HG03558 (cell line): Measurements from ENCODE around the gene C12orf56.
A peak's percentile ranks its signal among the peaks of the same experiment; 100 is the strongest.
"Not testable (repeated sequence)": the region's sequence is repeated elsewhere in the genome, so short reads cannot be mapped to it uniquely, and the experiment has no call there.

Source experiments
- ATAC-seq: cut with Tn5 transposase; IDR thresholded peaks from one replicate; pipeline ENCODE4 v1.9.1; 2021; ENCODE audit warnings: moderate number of reproducible peaks; ENCODE audit not compliant: unreplicated experiment; ENCODE audit errors: extremely low read depth

C12orf56 gene

DNA sequence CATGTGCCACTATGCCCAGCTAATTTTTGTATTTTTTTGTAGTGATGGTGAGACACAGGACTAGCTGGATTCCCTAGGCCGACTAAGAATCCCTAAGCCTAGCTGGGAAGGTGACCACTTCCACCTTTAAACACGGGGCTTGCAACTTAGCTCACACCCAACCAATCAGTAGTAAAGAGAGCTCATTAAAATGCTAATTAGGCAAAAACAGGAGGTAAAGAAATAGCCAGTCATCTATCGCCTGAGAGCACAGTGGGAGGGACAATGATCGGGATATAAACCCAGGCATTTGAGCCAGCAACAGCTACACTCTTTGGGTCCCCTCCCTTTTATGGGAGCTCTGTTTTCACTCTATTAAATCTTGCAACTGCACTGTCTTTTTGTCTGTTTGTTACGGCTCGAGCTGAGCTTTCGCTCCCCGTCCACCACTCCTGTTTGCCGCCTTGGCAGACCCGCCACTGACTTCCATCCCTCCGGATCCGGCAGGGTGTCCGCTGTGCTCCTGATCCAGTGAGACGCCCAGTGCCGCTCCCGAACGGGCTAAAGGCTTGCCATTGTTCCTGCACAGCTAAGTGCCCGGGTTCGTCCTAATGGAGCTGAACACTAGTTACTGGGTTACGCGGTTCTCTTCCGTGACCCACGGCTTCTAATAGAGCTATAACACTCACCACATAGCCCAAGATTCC is 70.9 kb downstream of the C12orf56 start:
- ATAC-seq = not testable (repeated sequence)

DNA sequence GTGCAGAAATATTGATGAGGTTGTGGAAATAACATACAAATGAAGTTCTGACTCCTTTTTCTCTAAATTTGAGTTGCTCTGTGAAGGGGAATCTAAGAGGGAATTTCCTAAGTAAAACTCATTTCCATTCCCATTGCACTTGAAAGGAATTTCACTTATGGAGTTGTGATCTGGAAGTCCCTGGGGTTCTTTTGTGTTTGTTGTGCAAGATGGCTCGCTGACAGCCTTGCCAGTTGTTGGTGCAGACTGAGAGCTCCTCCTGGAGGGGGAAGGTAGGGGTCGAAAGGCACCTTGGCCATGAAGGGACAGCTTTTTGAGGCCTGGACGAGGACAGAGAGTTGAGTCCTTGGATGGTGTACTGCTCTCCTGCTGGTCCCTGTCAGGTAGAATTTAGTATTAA is 72.0 kb downstream of the C12orf56 start:
- ATAC-seq = no peak

DNA sequence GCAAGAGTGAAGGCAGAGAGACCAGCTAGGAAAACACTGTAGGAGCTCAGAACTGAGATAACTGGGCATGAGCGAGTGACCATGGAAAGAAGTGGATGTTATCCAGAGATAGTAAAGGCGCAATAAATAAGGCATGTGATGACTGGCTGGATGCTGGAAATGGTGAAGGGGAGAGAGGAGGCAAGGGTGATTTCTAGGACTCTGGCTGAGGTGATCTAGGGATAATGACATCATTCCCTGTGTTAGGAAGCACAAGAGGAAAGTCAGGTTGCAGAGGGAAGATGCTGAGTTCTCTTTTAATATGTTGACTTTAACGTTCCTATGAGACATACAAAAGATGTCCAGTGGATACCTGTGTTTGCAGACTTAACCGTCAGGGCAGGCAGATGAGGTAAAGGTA is 78.7 kb downstream of the C12orf56 start:
- ATAC-seq = no peak

DNA sequence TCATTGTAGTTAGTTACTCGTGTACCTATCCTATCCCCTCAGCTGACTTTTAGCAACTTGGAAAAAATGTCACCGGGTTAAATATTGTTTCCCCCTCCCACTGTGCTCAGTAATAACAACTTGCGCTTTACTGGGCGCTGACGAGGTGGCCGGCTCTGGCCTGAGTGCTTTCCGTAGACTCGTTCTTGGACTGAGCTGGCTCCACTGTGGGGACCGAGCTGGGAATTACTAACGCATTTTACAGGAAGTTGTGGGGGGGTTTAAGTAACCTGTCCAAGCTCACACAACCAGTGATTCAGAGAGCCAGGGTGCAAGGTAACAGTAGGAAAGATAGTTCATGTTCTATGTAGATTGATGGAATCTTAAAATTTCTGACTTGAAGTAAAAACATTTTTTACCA is 86.0 kb downstream of the C12orf56 start:
- ATAC-seq = no peak

DNA sequence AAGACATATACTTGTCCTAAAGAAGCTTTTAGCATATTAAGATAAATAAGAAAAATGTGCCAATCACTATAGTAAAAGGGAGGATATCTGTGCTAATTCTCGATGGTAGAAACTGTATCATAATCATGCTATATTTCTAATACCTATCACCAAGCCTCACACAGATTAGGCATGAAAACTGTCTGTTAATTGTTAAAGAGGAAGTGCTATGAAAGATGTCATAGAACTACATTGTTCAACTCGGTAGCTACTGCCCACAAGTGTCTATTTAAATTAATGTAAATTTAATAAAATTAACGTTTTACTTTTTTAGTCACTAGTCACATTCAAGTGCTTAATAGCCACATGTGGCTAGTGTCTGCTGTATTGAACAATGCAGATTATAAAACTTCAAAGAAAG is 90.9 kb downstream of the C12orf56 start:
- no peak for ATAC-seq

DNA sequence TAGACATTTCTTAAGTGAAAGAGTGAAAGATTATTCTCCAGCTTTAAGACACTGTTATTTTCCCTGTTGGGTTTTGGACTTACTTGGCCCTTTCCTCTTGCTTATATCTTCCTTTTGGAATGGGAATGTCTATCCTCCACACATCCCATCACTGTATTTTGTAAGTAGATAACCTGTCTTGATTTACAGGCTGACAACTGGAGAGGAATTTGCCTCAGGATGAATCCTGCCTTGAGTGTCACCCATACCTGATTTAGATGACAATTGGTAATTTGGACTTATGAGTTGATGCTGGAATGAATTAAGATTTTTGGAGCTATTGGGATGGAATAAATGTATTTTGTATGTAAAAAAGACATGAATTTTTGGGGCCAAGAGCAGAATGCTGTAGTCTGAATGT is 94.3 kb downstream of the C12orf56 start:
- no peak for ATAC-seq

DNA sequence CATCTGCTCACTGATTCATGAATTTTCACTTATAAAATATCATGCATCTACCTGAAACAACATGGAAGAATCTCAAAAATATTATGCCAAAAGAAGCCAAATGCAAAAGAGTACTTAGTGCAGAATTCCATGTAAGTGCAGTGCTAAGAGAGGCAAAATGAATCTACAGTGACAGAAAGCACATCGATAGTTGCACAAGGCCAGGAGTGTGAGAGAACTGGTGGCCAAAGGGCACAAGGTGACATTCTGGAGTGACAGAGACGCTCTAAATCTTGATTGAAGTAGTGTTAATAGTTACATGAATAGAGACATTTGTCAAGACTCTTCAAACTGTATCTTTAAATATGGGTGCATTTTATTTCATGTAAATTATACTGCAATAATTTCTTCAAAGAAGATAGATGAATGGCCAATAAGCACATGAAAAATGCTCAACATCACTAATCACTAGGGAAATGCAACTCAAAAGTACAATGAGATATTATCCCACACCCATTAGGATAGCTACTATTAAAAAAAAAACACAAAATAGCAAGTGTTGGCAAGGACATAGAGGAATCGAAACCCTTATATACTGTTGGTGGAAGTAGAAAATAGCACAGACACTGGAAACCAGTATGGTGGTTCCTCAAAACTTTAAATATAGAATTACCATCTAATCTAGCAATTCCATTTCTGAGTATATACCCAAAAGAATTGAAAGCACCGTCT is 96.7 kb downstream of the C12orf56 start:
- no peak for ATAC-seq

DNA sequence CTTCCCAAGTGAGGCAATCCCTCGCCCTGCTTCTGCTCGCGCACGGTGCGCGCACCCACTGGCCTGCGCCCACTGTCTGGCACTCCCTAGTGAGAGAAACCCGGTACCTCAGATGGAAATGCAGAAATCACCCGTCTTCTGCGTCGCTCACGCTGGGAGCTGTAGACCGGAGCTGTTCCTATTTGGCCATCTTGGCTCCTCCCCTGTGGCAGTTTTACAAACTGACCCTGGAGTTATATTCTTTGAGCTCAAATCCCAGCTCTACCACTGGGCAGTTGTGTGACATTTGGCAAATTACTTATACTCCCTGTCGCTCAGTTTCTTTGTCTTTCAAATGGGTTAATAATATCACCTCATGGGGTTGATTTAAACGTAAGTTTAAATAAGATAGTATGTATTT is 97.4 kb downstream of the C12orf56 start:
- not testable (repeated sequence) for ATAC-seq

DNA sequence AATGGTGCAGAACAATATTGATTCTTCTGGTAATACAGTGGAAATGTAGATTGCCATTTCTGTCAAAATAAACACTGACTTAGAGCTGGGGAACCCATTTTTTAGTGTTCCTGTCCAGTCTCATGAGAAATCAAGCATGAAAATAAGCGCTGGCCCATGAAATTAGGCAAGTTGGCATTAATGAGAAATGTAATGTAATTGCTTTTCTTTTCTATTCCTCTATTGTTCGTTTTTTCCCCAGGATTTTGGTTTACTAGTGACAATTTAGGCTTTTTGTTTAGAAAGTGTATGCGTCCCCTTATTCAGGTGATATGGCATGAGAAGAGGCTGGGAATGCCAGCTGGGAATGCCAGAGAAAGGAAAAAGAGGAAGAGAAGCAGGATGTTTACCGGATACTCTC is 104.0 kb downstream of the C12orf56 start:
- no peak for ATAC-seq

DNA sequence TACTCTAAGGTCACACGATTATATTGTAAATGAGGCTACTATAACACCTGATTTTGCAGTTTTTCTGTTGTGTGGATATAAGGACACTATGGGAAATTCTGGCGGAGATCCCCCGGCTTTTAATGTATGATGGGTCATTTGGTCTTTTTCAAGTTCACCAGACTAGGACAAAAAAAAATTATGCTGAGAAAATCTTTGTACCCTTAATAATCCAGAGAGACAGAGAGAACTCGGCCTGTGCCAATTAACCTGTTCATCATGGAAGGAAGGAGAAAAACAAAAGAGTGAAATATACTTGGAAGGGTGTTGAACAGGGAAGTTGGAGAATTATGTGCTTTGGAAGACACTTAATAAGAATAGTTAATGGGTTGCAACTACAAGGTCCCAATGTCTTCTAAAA is 106.3 kb downstream of the C12orf56 start:
- ATAC-seq = no peak

DNA sequence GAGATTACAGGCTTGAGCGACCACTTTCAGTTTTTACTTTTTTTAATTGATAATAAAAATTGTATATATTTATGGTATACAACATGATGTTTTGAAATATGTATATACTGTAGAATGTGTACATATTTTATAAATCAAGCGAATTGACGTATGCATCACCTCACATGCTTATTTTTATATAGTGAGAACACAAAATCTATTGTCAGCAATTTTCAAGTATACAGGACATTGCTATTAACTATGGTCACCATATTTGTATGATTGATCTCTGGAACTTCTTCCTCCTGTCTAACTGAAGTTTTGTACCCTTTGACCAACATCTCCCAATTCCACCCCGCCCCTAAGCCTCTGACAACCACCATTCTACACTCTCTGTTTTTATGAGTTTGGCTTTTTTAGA is 112.1 kb downstream of the C12orf56 start:
- no peak for ATAC-seq

DNA sequence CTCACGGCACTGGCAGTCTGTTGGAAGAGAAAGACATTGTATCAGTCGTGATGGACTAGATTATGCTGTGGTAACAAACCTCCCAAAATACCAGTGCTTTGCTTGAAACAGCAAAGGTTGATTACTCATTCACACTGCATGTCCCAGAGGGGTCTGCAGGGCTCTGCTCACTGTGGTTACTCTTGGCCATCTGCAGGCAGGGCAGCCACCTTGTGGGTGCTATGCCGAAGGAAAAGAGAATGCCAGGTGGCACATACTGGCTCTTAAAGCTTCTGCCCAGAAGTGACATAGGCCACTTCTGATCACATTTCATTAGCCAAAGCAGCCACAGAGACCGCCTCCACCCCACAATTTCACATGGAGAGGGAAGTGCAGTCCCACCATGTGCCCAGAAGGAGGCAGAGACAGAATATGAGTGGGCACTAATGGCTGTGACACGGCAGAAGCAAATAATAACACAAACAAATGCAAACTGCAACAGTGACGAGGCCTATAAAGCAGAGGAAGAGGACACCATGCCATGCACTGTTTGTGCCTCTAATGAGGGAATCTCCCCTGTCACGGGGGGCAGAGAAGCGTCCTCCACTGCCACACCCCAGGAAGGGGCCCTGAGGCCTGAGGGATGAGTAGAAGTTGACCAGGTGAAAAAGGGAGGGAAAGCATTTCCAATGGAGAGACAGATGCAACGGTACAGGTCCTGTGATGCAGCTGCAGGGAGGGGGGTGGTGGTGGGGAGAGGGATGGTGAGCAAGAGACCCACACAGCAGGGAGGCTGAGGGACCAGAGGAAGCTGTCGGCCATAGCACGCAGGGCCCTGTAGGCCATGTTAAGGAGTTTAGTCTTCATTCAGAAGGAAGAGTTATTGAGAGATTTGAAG is 116.8 kb downstream of the C12orf56 start:
- peak; percentile 56 for ATAC-seq

DNA sequence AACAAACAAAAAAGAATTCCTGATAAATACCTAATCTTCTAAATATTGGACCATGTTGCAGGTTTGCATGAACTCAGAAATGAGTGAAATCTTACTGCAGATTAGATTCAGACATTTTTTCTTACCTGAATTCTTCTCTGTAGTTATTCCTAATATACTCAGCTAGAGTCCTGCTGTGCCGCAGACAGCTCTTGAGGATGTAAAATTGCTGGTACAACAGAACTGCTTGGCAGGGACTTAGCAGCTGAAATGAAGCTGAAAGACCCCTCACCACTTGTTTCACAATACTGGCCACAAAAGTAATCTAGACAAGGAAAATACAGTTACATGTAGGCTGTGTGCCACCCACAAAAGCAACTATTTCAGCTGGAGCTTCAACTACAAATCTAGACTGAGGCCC is 120.1 kb downstream of the C12orf56 start:
- no peak for ATAC-seq

DNA sequence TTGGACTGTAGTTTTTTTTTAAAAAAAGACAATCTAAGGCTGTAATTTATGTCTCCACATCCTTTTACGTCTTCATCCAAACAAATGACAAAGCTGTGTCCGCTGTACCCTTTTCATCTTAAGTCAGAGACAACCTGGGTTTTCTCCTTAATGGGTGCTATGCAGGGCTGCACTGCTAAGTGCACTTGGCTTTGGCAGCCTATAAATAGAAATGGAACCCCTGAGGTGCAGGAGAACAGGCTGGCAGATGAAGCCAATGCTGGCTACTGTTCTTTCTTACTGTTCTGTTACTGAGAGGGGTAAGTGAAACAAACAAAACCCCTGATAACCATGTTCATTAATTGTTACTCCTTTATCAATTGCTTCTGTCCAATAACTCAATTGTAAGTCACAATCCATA is 121.4 kb downstream of the C12orf56 start:
- ATAC-seq = no peak

DNA sequence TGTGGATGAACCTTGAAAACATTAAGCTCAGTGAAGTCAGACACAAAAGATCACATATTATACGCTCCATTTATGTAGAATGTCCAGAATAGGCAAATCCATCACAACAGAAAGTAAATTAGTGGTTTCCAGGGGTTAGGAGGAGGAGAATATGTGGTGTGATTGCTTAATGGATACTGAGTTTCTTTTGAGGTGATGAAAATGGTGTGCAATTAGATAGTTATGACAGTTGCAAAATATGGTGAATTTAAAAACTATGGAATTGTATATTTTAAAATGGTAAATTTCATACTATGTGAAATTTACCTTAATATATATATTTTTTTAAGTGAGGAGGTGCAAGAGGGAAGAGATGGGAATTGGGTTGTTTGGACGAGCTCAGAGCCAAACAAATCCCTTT is 122.1 kb downstream of the C12orf56 start:
- no peak for ATAC-seq

DNA sequence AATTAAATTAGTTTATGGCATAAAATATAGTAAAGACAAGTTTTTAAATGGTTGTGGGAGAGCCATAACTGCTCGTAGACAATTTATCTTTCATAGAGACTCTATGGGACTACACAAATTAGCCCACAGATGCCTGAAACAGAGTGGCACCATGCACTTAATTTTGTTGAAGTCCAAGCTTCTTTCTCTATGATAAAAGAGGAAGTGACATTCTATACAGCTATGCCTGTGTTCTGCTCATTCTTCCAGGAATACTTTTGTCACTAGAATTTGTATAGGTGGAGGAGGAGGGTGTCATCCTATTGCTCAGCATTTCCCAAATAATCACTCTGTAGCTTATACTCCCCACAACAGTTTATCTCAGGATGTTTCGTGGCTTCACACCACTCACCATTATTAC is 124.7 kb downstream of the C12orf56 start:
- no peak for ATAC-seq

DNA sequence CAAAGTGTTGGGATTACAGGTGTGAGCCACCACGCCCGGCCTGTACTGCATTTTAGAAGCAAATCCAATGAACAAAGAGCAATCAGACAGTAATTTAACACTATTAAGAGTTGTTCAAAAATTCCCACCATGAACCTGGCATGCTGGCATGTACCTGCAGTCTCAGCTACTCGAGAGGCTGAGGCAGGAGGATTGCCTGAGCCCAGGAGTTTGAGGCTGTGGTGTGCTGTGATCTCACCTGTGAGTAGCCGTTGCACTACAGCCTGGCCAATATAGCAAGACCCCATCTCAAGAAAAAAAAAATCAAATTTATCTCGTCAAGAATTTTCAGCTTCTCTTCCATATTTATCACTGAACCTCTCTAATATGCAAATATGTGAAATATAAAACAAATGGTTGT is 128.7 kb downstream of the C12orf56 start:
- no peak for ATAC-seq

DNA sequence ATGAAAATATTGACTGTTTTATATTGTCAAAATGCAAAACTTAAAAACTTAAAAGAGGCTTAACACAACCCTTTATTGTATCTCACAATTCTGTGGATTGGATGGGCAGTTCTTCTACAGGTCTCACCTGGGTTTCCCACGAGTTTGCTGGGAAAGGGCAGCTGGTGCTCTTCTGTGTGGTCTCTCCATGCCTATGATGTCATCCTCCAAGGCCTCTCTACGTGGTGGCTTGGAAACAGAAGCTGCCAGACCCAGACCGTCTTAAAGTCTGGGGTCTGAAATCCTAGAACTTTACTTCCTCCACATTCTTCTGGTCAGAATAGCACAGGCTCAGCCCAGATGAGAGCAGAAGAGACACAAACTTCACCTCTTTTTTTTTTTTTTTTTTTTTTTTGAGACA is 132.0 kb downstream of the C12orf56 start:
- ATAC-seq = no peak

DNA sequence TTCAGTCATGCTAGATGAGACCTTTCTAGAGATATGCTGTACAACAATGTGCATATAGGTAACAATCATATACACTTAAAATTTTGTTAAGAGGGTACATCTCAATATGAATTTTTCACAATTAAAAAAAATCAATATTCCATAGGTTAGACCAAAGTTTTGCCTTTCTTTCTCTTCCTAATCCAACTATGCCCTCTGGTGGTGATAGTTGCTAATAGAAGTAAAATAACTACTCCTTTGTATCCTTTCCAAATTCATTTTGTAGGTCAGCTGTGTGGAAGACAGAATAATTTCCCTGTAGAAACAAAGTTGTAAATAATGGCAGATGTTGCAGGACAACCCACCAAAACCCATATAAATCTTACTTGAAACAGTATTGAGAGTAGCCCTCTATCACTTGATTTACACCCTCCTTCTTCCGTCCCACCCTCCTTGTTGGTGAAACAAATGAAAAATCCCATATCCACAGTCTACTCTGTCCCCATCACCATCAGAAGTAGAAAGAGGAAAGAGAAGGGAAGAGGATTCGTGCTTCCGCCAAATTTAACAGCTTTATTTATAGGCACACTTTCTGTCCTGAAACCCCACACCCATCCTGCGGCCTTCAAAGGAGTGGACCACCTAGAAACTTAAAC is 134.3 kb downstream of the C12orf56 start:
- no peak for ATAC-seq

DNA sequence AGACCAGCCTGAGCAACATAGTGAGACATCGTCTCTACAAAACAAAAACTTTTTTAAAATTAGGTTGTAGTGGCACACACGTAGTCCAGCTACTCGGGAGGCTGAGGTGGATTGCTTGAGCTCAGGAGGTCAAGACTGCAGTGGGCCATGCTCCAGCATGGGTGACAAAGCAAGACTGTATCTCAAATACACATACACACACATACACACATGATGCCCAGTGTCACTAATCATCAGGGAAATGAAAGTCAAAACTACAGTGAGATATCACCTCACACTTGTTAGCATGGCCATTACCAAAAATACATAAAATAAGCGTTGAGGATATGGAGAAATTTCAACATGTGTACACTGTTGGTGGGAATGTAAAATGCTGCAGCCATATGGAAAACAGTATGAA is 135.3 kb downstream of the C12orf56 start:
- no peak for ATAC-seq

DNA sequence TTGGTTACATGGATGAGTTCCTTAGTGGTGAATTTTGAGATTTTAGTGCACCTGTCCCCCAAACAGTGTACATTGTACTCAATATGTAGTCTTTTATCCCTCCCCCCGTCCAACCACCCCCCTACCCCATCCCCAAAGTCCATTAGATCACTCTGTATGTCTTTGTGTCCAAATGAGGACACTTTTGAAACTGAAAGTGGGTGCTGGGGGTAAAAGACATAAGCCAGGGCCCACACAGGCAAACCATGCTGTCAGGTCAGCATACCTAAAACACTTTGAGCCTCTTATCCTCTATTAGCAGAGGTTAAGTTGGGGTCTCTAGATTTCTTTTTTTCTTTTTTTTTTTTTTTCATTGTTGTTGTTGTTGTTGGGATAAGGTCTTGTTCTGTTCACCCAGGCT is 137.2 kb downstream of the C12orf56 start:
- no peak for ATAC-seq
